ENCODE data around the gene VANGL2. TPM values are rescaled to one million over a fixed set of nuclear protein-coding genes. Genes with fewer than 3 reads are reported as not detected.

VANGL2 gene
- total and polyA plus RNA-seq, 2 of the 4 experiments (the other 2 are of a cell fraction), result 0.36 to 3.6 TPM

DNA sequence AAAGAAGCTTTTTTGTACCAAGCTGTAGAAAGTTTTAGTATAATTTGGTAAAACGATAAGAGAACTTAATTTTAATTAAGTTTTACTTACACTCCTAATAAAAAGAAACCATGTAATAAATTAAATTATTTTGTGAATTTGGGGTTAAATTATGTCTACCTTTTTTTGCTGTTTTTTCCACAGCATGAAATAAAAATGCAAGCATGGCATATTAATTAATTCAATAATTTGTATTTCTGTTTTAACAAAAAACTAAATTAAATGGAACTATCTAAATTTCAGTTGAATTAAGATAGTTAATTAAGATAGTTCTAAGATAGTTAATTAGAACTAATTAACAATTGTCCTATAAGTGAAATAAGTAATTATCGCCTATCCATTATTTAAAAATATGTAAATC lies 39.4 kb downstream of the VANGL2 start:
- Histone ChIP-seq H3K4me3 (ENCODE audit: insufficient read depth, low read depth, low read length) (no peak overlapping the region), H2BK120ac (ENCODE audit: low read depth, low read length) (no peak overlapping the region), H4K91ac (ENCODE audit: insufficient read depth, low read depth, low read length) (no peak overlapping the region), H4K20me1 (ENCODE audit: insufficient read depth, low read length) (no peaks in the 10 kb centered on the region), H3K56ac (ENCODE audit: extremely low read depth, insufficient read depth, low read length) (no peak overlapping the region), H3K27me3 (ENCODE audit: control insufficient read depth, insufficient read depth, low read length) (no peaks in the 10 kb centered on the region), H3K4ac (ENCODE audit: low read depth, low read length) (no peak overlapping the region), H2AK5ac (ENCODE audit: low read depth, low read length) (no peak overlapping the region), H4K5ac (ENCODE audit: low read depth, low read length) (no peak overlapping the region), H2BK5ac (ENCODE audit: low read depth, low read length, poor library complexity, severe bottlenecking) (no peak overlapping the region), H2BK20ac (ENCODE audit: low read depth, low read length) (no peak overlapping the region), H3K14ac (replicated peaks; ENCODE audit: low read depth, low read length) (no peak overlapping the region), H2AK9ac (replicated peaks; ENCODE audit: low read depth, low read length, poor library complexity) (no peak overlapping the region), H3K4me2 (ENCODE audit: low read depth, low read length) (no peak overlapping the region), H3K9me3 (ENCODE audit: control insufficient read depth, insufficient read depth, low read length) (no peaks in the 10 kb centered on the region), H2BK15ac (ENCODE audit: low read depth, low read length) (no peak overlapping the region), H3K4me1 (ENCODE audit: control insufficient read depth, insufficient read depth, low read length) (no peaks in the 10 kb centered on the region), H3K9me1 (ENCODE audit: insufficient read depth, low read length) (no peaks in the 10 kb centered on the region), H3K18ac (ENCODE audit: low read depth, low read length) (no peak overlapping the region), H2AFZ (replicated peaks; ENCODE audit: low read length, poor library complexity) (no peak overlapping the region), H3K79me1 (ENCODE audit: low read depth in 1 of 2, low read length in 2 of 2) (no peaks in the 10 kb centered on the region), H4K8ac (ENCODE audit: low read depth in 2 of 2, low read length in 2 of 2) (no peak overlapping the region), H3K9ac (ENCODE audit: low read depth, low read length) (no peak overlapping the region), H3K36me3 (ENCODE audit: control insufficient read depth, insufficient read depth, low read length) (no peaks in the 10 kb centered on the region), H3K27ac (ENCODE audit: insufficient read depth, low read length) (no peak overlapping the region), H3K23ac (ENCODE audit: low read depth, low read length) (no peak overlapping the region)
- in situ Hi-C loops (cut with MboI; ENCODE audit: low sequenced_read_pairs), result no loop called here
- dilution Hi-C loops (cut with HindIII; ENCODE audit: low sequenced_read_pairs, unreplicated experiment), result no loop called here
- TF ChIP-seq USF2 (IDR thresholded peaks at IDR 0.05; ENCODE audit: low read depth, low read length), result no peak
- TF ChIP-seq MAFK (IDR thresholded peaks at IDR 0.05; ENCODE audit: low read depth, low read length), result peak; percentile 60
- DNase-seq, result no peak
- ChIA-PET CTCF (interaction anchor here (1.3 kb wide), 1 partner anchor 16 kb away, joined by 3 read pairs; no protein-coding TSS in a partner anchor), POLR2A (ENCODE audit: unreplicated experiment) (no interaction called here)
- no TSS peak for BruUV-seq (replicated peaks)
- ATAC-seq (ENCODE audit: low read depth), result no peak
- intact Hi-C loops (cut with micrococcal nuclease), result no loop called here
- WGBS, 2 experiments (ENCODE audit: extremely low coverage in 2 of 2, insufficient read length in 1 of 2), result no CpG with 5 or more reads among the region's 2 CpGs

Measured in IMR-90 (cell line).